HEK293 (cell line): ENCODE results near the gene BRD3.

Experiments
- TCF7L2 ChIP-seq: IDR thresholded peaks from 2 replicates; pipeline ENCODE4 v1.6.1; 2011; ENCODE audit warnings: low read depth, mild to moderate bottlenecking, inconsistent platforms, low read length, moderate library complexity, borderline replicate concordance
- ZNF2 ChIP-seq: fragments of 450-650 bp; formaldehyde crosslinking; IDR thresholded peaks from 2 replicates; pipeline ENCODE4 v1.5.1; 2016; ENCODE audit warnings: missing biosample characterization, missing genetic modification characterization
- ZNF366 ChIP-seq: fragments of 450-650 bp; formaldehyde crosslinking; conservative IDR thresholded peaks from 2 replicates; pipeline ENCODE4 v1.5.1; 2016; ENCODE audit warnings: missing biosample characterization, missing genetic modification characterization
- TF ChIP-seq, protein P1 (sequence below): fragments of 450-650 bp; formaldehyde crosslinking; IDR thresholded peaks from 2 replicates; pipeline ENCODE4 v1.5.1; 2016; ENCODE audit warnings: missing biosample characterization, missing genetic modification characterization

DNA sequence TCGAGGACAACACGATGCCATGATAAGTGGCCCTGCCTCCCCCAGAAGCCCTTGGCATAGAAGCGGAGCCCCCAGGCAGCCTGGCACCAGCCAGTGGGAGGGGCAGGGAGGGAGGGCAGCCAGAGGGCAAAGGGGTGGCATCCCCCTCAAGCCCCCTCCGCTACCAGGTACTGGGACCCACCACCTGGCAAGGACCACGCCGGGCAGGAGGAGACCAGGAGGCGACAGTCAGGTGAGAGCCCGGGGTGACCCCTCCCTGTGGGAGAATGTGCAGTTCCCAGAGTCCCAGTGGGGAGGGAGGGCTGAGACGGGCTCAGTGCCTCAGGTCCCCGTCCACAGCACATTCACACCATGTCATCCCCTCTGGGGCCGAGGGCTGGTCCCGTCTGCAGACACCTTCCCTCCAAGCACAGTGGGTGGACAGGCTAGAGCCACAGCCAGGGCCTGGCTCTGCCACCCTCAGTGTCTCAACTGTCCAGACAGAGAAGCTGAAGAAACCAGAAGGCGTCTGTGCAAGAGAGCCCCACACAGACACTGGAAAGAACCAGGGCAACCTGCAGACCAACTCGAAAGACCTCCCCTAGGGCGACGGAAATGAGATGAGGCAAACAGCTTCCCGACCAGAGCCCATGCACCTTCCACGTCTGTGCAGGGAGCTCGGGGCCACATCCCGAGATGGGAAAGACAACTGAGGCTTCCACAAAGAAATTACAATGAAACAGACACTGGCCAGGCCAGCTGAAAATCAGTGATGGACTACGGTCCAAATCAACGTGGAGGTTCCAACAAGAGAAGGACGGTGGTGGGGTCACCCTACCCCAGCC is 11.1 kb downstream of the BRD3 start:
- no peak for TF ChIP-seq TCF7L2
- no peak for TF ChIP-seq ZNF2 (tag by site-specific recombination)
- TF ChIP-seq, protein P1, sequence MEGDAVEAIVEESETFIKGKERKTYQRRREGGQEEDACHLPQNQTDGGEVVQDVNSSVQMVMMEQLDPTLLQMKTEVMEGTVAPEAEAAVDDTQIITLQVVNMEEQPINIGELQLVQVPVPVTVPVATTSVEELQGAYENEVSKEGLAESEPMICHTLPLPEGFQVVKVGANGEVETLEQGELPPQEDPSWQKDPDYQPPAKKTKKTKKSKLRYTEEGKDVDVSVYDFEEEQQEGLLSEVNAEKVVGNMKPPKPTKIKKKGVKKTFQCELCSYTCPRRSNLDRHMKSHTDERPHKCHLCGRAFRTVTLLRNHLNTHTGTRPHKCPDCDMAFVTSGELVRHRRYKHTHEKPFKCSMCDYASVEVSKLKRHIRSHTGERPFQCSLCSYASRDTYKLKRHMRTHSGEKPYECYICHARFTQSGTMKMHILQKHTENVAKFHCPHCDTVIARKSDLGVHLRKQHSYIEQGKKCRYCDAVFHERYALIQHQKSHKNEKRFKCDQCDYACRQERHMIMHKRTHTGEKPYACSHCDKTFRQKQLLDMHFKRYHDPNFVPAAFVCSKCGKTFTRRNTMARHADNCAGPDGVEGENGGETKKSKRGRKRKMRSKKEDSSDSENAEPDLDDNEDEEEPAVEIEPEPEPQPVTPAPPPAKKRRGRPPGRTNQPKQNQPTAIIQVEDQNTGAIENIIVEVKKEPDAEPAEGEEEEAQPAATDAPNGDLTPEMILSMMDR (tag by site-specific recombination), result no peak
- no peak for TF ChIP-seq ZNF366
